ENCODE data around the gene CPA5. TPM values are rescaled to one million over a fixed set of nuclear protein-coding genes. Genes with fewer than 3 reads are reported as not detected.
A peak's percentile ranks its signal among the peaks of the same experiment; 100 is the strongest.

The CPA5 gene
- total and polyA plus RNA-seq, 2 of the 8 experiments (the other 6 are each of a cell fraction or from before 2014, with no cell fraction given) = 0.12 TPM; not detected in 1

DNA sequence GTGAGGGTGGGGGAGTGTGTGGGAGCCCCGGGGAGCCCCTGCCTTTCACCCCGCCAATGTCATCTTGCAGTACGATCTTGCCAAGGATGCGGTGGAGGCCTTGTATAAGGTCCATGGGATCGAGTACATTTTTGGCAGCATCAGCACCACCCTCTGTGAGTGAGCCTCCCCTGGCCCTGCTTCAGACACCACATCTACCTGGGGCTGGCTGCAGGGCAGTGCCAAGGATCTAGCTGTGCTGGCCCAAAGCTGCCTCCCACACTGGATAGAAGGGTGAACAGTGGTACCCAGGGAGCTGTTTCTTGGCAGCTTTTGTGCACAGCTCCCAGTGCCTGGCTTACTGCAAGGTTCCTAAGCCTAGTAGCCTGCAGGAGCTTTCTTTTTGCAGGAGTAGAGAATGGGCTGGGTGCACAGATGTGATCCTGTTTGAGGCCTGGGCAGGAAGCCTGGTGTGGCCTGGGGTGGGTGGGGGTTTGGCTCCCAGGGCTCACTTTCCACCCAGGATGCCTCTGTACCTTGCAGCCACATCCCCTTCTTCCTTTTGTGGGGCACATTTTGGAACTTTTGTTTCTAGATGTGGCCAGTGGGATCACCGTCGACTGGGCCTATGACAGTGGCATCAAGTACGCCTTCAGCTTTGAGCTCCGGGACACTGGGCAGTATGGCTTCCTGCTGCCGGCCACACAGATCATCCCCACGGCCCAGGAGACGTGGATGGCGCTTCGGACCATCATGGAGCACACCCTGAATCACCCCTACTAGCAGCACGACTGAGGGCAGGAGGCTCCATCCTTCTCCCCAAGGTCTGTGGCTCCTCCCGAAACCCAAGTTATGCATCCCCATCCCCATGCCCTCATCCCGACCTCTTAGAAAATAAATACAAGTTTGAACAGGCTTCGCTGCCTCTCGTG, 23.5 kb downstream of the CPA5 start:
- Histone ChIP-seq H2BK15ac (ENCODE audit: low read length) (no peak overlapping the region), H3K4me3 (ENCODE audit: extremely low read depth in 1 of 4, insufficient read depth in 2 of 4, low read depth in 3 of 4, low read length in 4 of 4) (no peak overlapping the region), H3K23ac (ENCODE audit: insufficient read length) (no peak overlapping the region), H4K8ac (ENCODE audit: extremely low read depth, insufficient read depth, low read length) (peak overlapping the region; percentile 80; the same call in 1 of the 2 replicates), H3K4me1 (replicated peaks in 1 of 4; ENCODE audit: control insufficient read depth in 3 of 4, insufficient read depth in 4 of 4, low read length in 3 of 4) (peaks cover 0 to 8% (median 0%) of the 10 kb centered on the region in 4 experiments; a peak in 4 of 7 replicates), H2AK5ac (ENCODE audit: low read depth, low read length) (0 out of 2 replicates have a peak overlapping the region, but pooled peaks have one; percentile 24), H3K14ac (ENCODE audit: insufficient read length) (no peak overlapping the region), H2BK20ac (ENCODE audit: low read length) (no peak overlapping the region), H4K20me1 (replicated peaks in 1 of 2; ENCODE audit: control insufficient read depth in 1 of 2, insufficient read depth in 2 of 2, low read length in 2 of 2) (no peaks in the 10 kb centered on the region), H3K27ac (ENCODE audit: low read depth, low read length) (no peak overlapping the region), H3K79me1 (ENCODE audit: low read depth, low read length) (no peaks in the 10 kb centered on the region), H2BK12ac (ENCODE audit: low read depth, low read length) (no peak overlapping the region), H3K4ac (replicated peaks; ENCODE audit: insufficient read length, low read depth, low read length) (no peak overlapping the region), H3K27me3 (replicated peaks in 1 of 4; ENCODE audit: control insufficient read depth in 3 of 4, extremely low read depth in 1 of 4, insufficient read depth in 3 of 4, low read length in 3 of 4) (no peaks in the 10 kb centered on the region; a peak in 1 of 7 replicates), H3K36me3 (ENCODE audit: control insufficient read depth in 2 of 4, insufficient read depth in 4 of 4, low read length in 3 of 4) (no peaks in the 10 kb centered on the region), H3K79me2 (ENCODE audit: control insufficient read depth in 1 of 2, insufficient read depth in 2 of 2, low read length in 2 of 2) (no peaks in the 10 kb centered on the region), H3K9ac (replicated peaks in 1 of 4; ENCODE audit: extremely low read depth in 1 of 4, low read depth in 3 of 4, low read length in 3 of 4) (no peak overlapping the region), H2BK5ac (ENCODE audit: low read depth, low read length) (no peak overlapping the region), H2BK120ac (replicated peaks; ENCODE audit: low read depth, low read length) (no peak overlapping the region), H4K91ac (replicated peaks; ENCODE audit: insufficient read length, low read length) (peak overlapping the region; percentile 39), H3K18ac (ENCODE audit: extremely low read depth, low read length) (no peak overlapping the region), H2AFZ (ENCODE audit: low read length) (no peak overlapping the region), H3K56ac (replicated peaks; ENCODE audit: insufficient read length, low read depth, low read length) (no peak overlapping the region), H4K5ac (ENCODE audit: insufficient read length, low read depth, low read length) (no peak overlapping the region), H3K4me2 (ENCODE audit: insufficient read depth in 1 of 2, low read depth in 2 of 2, low read length in 2 of 2) (no peak overlapping the region), H3K9me3 (ENCODE audit: insufficient read depth in 2 of 2, low read depth in 1 of 2, low read length in 1 of 2) (no peaks in the 10 kb centered on the region), H3K23me2 (ENCODE audit: low read depth, low read length) (no peaks in the 10 kb centered on the region)
- ChIA-PET POLR2A (ENCODE audit: partially characterized antibody) (no interaction called here), CTCF (ENCODE audit: partially characterized antibody) (interaction anchor here (0.7 to 11.6 kb wide), 2 partner anchors 11 to 95 kb away, joined by 4 to 59 read pairs; partner anchors contain the start of gene CPA1)
- DNase-seq (ENCODE audit: low read depth in 1 of 2, low spot score in 2 of 2) = no peak
- TF ChIP-seq SIX5 (IDR thresholded peaks at IDR 0.05; ENCODE audit: low read depth, low read length) (no peak), TAF7 (optimal IDR thresholded peaks at IDR 0.05; ENCODE audit: borderline replicate concordance, low read depth, low read length) (no peak), GTF2F1 (IDR thresholded peaks at IDR 0.05; ENCODE audit: borderline replicate concordance, low read depth, low read length) (no peak), SIRT6 (IDR thresholded peaks at IDR 0.05; ENCODE audit: low read length) (no peak), RFX5 (IDR thresholded peaks at IDR 0.05; ENCODE audit: borderline replicate concordance, low read depth, low read length) (no peak)
- no peak for FAIRE-seq
- 93% methylated on average over 19 of the region's 19 CpGs; no CpG with 5 or more reads in 1 of the 2 experiments for WGBS, 2 experiments (ENCODE audit: extremely low coverage in 1 of 2, insufficient coverage in 1 of 2, insufficient read length in 1 of 2, insufficient replicate concordance in 2 of 2, low coverage in 1 of 2, low lambda C conversion rate in 2 of 2, missing lambda C conversion rate in 1 of 2)

Measured in H1 (cell line).